Thyroid gland (tissue), 4 donors: Measurements from ENCODE around the gene IFFO2. TPM values are rescaled to one million over a fixed set of nuclear protein-coding genes. Genes with fewer than 3 reads are reported as not detected.
"Not testable (repeated sequence)": the region's sequence is repeated elsewhere in the genome, so short reads cannot be mapped to it uniquely, and the experiment has no call there.

Source experiments
- DNase-seq, 2 donors: peaks; one replicate each; pipeline ENCODE4 v3.0.0-alpha.2; 2019
- H3K27ac ChIP-seq, 3 donors: fragments of 200-600 bp; sonication (generic); 1 replicate in 2 of 3; 2 replicates in 1 of 3; pipeline ENCODE4 v1.5.1; 2016 to 2019; ENCODE audit warnings: mild to moderate bottlenecking in 1 of 3, moderate library complexity in 1 of 3
- H3K27me3 ChIP-seq: fragments of 200-600 bp; sonication (generic); one replicate; pipeline ENCODE4 v1.5.1; 2019
- H3K36me3 ChIP-seq, 2 donors: fragments of 200-600 bp; sonication (generic); one replicate each; pipeline ENCODE4 v1.5.1; 2016 to 2019
- H3K4me1 ChIP-seq, 2 donors: fragments of 200-600 bp; sonication (generic); one replicate each; pipeline ENCODE4 v1.5.1; 2017 to 2019
- H3K4me3 ChIP-seq, 3 donors: fragments of 200-600 bp; sonication (generic); replicated peaks in 1 of 3; 1 replicate in 2 of 3; 2 replicates in 1 of 3; pipeline ENCODE4 v1.5.1; 2016; ENCODE audit warnings: mild to moderate bottlenecking in 1 of 3
- H3K9me3 ChIP-seq: fragments of 200-600 bp; sonication (generic); one replicate; pipeline ENCODE4 v1.5.1; 2017
- CTCF ChIP-seq, 6 experiments: fragments of 200-600 bp in 3 of 6; fragments of 450-650 bp in 3 of 6; sonication (generic) in 3 of 6; IDR thresholded peaks; one replicate each; pipeline ENCODE4 v1.5.1; 2016 to 2019; ENCODE audit warnings: antibody characterized with exemption in 6 of 6, mild to moderate bottlenecking in 2 of 6, inconsistent platforms in 1 of 6, moderate library complexity in 1 of 6
- POLR2A ChIP-seq, 2 donors: fragments of 450-650 bp; IDR thresholded peaks; one replicate each; pipeline ENCODE4 v1.6.1; 2017; ENCODE audit warnings: antibody characterized with exemption in 2 of 2, mild to moderate bottlenecking in 2 of 2, moderate library complexity in 1 of 2
- WGBS, 2 donors: methylation state at CpG; one replicate each; pipeline ENCODE4 v1.1.5; 2017; 5-methylcytosine and 5-hydroxymethylcytosine counted together
- intact Hi-C: fragments of 100-400 bp; cut with DNase I; formaldehyde crosslinking; loops from one replicate; pipeline ENCODE4 v1.15.1; 2023
- total RNA-seq, 4 donors: library from RNA; depleted of rRNA; stranded (reverse); fragments of >200 nt; gene quantifications; one replicate each; pipeline ENCODE4 v1.2.3, GENCODE V29; 2016

IFFO2 gene
- total RNA-seq, 4 donors from 2014 or later = 7.2 to 11.3 (median 10.1) TPM

DNA sequence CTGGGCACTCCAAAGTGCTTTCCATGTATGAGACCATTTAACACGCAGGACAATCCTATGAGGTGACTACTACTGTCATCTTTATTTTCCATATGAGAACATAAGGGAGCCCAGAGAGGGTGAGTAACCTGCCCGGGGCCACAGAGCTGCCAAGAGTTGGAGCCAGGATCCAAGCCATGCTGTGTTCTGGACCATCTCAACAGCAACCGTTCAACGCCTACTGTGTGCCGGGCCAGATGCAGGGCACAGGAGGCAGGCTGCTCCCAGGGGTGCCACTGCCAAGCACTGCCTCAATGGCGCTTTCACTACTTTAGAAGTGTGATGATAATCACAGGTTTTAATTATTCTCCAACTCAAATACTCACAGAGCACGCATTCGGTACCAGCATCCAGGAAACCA is 57.9 kb downstream of the IFFO2 start:
- H3K27ac ChIP-seq = no peak overlapping the region
- H3K4me3 ChIP-seq = no peak overlapping the region
- TF ChIP-seq CTCF (IDR thresholded peaks at IDR 0.05) = no peak
- no peak for TF ChIP-seq POLR2A (IDR thresholded peaks at IDR 0.05)
- H3K4me1 ChIP-seq = peaks cover 5 to 6% of the 10 kb centered on the region in 2 donors
- intact Hi-C loops = no loop called here
- no peaks in the 10 kb centered on the region for H3K36me3 ChIP-seq
- H3K9me3 ChIP-seq = no peaks in the 10 kb centered on the region
- no peaks in the 10 kb centered on the region for H3K27me3 ChIP-seq
- no peak for DNase-seq
- 90 to 95% methylated on average over 8 of the region's 8 CpGs for WGBS, 2 donors

GRCh38 chr1:18895317-18895716 is 61.2 kb downstream of the IFFO2 start:
- no peak for TF ChIP-seq POLR2A (IDR thresholded peaks at IDR 0.05)
- intact Hi-C loops = no loop called here
- 55 to 90% methylated on average over 2 to 6 of the region's 6 CpGs for WGBS, 2 donors
- Histone ChIP-seq H3K9me3 (no peaks in the 10 kb centered on the region), H3K4me1 (peaks cover 5 to 13% of the 10 kb centered on the region in 2 donors), H3K36me3 (no peaks in the 10 kb centered on the region), H3K27me3 (no peaks in the 10 kb centered on the region), H3K4me3 (no peak overlapping the region), H3K27ac (no peak overlapping the region)
- DNase-seq = no peak

GRCh38 chr1:18893120-18893519 is 63.4 kb downstream of the IFFO2 start:
- 89 to 97% methylated on average over 7 of the region's 7 CpGs for WGBS, 2 donors
- peaks cover 5 to 14% of the 10 kb centered on the region in 2 donors for H3K4me1 ChIP-seq
- H3K9me3 ChIP-seq = no peaks in the 10 kb centered on the region
- H3K27ac ChIP-seq = no peak overlapping the region
- no peak overlapping the region for H3K4me3 ChIP-seq
- intact Hi-C loops = no loop called here
- no peak for DNase-seq
- no peak for TF ChIP-seq POLR2A (IDR thresholded peaks at IDR 0.05)
- no peaks in the 10 kb centered on the region for H3K27me3 ChIP-seq
- H3K36me3 ChIP-seq = no peaks in the 10 kb centered on the region

- DNase-seq, H3K9me3 ChIP-seq, H3K4me3 ChIP-seq, H3K36me3 ChIP-seq, H3K27me3 ChIP-seq, H3K27ac ChIP-seq, intact Hi-C loops: not testable (repeated sequence)
- peaks cover 5 to 14% of the 10 kb centered on the region in 2 donors for H3K4me1 ChIP-seq
- WGBS, 2 donors = 89 to 91% methylated on average over 7 of the region's 7 CpGs
Observed at GRCh38 chr1:18891858-18892257, 64.6 kb downstream of the IFFO2 start.

DNA sequence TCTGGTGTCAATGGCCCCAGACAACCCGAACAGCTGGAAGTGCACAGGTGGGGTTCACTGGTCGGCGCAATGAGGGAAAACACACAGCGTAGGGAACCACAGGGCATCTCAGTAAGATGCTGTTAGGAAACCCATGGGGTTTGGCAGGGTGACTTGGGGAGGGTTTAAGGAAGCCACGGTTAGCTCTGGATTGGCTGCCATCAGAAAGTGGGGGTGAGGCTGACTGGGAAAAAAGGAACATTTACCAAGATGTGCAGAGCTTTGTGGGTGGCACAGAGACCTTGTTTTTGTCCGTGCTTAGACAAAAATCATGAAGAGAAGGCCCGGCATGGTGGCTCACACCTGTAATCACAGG is 65.1 kb downstream of the IFFO2 start:
- intact Hi-C loops = no loop called here
- no peaks in the 10 kb centered on the region for H3K9me3 ChIP-seq
- H3K27ac ChIP-seq = peak overlapping the region in 2 of 3 donors; percentile 15 to 16
- H3K4me3 ChIP-seq = no peak overlapping the region
- no peak for DNase-seq
- H3K36me3 ChIP-seq = no peaks in the 10 kb centered on the region
- WGBS, 2 donors = 89 to 95% methylated on average over 7 of the region's 7 CpGs
- no peaks in the 10 kb centered on the region for H3K27me3 ChIP-seq
- no peak for TF ChIP-seq POLR2A (IDR thresholded peaks at IDR 0.05)
- no peak for TF ChIP-seq CTCF (IDR thresholded peaks at IDR 0.05)
- peaks cover 5 to 14% of the 10 kb centered on the region in 2 donors for H3K4me1 ChIP-seq

- H3K4me3 ChIP-seq = no peak overlapping the region
- H3K27me3 ChIP-seq = no peaks in the 10 kb centered on the region
- intact Hi-C loops = no loop called here
- no peak for TF ChIP-seq CTCF (IDR thresholded peaks at IDR 0.05)
- TF ChIP-seq POLR2A (IDR thresholded peaks at IDR 0.05) = no peak
- H3K4me1 ChIP-seq = peaks cover 5 to 14% of the 10 kb centered on the region in 2 donors
- no peaks in the 10 kb centered on the region for H3K9me3 ChIP-seq
- DNase-seq = peak; percentile 89 to 90
- H3K36me3 ChIP-seq = no peaks in the 10 kb centered on the region
- 38 to 47% methylated on average over 6 of the region's 6 CpGs for WGBS, 2 donors
- peak overlapping the region in 2 of 3 donors; percentile 16 to 33 for H3K27ac ChIP-seq
Observed at GRCh38 chr1:18890706-18891425, 65.6 kb downstream of the IFFO2 start.
